SKM-1 (cell line): ENCODE data around the gene UHMK1.
A peak's percentile ranks its signal among the peaks of the same experiment; 100 is the strongest.
"Not testable (repeated sequence)": the region's sequence is repeated elsewhere in the genome, so short reads cannot be mapped to it uniquely, and the experiment has no call there.

Experiments
- DNase-seq: peaks from one replicate; lab custom pipeline; 2025; ENCODE audit not compliant: unreplicated experiment; lab: John Stamatoyannopoulos, UW

Gene UHMK1

DNA sequence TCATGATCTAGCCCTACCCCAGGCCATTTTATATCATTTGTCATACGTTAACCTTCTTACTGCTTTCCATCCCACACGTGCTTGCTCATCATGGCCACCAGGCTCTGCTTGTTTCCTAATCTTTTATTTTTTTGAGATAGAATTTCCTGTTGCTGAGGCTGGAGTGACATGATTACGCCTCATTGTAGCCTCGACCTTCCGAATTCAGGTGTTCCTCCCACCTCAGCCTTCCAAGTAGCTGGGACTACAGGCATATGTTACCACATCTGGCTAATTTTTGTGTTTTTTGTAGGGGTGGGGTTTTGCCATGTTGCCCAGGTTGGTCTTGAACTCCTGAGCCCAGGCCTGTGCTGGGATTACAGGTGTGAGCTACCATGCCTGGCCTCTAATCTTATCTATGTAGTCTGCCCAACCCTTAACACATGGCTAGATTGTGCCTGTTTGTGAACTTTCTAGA is 67.2 kb downstream of the UHMK1 start:
- DNase-seq = no peak

GRCh38 chr1:162565460-162565859 is 67.8 kb downstream of the UHMK1 start:
- no peak for DNase-seq

DNA sequence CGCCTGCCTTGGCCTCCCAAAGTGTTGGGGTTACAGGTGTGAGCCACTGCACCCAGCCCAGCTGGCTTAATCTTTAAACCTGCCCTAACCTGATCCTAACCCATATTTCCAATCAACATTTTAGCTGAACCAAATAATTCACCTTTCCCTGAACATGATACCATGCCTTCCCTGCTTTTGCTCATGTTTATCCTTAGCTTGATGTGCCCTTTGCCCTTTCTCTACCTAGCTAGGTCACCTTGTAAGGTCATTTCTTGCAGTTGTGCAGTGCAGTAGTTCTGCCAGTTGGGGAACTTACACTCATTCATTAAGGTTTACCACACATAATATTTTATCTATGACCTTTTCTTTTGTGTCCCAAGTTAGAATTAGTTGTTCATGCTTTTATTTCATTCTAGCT is 69.3 kb downstream of the UHMK1 start:
- DNase-seq = no peak

- DNase-seq = no peak
Measured at GRCh38 chr1:162568802-162569201, 71.2 kb downstream of the UHMK1 start.

DNA sequence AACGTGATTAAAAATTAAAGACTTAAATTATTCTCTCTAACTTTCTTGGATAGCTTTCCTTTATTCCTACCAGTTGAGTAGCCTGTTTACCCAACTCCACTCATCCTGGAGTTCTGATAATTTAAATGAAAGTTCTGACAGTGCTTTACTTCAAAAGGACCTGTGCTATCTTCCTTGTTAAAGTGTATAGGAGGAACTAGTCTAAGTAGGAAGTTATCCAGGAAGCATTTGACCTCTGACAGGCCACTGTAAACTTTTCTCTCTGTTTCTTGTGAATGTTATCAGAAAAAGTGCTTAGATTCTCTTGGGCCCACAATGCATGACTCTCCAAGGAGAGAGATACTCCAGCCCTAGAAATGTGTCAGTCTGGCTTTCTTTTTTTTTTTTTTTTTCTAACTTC is 73.1 kb downstream of the UHMK1 start:
- DNase-seq = peak; percentile 52

GRCh38 chr1:162571121-162571520 is 73.5 kb downstream of the UHMK1 start:
- not testable (repeated sequence) for DNase-seq

- no peak for DNase-seq
Measured at GRCh38 chr1:162571696-162572095, 74.1 kb downstream of the UHMK1 start.

GRCh38 chr1:162573136-162573535 is 75.5 kb downstream of the UHMK1 start:
- no peak for DNase-seq

DNA sequence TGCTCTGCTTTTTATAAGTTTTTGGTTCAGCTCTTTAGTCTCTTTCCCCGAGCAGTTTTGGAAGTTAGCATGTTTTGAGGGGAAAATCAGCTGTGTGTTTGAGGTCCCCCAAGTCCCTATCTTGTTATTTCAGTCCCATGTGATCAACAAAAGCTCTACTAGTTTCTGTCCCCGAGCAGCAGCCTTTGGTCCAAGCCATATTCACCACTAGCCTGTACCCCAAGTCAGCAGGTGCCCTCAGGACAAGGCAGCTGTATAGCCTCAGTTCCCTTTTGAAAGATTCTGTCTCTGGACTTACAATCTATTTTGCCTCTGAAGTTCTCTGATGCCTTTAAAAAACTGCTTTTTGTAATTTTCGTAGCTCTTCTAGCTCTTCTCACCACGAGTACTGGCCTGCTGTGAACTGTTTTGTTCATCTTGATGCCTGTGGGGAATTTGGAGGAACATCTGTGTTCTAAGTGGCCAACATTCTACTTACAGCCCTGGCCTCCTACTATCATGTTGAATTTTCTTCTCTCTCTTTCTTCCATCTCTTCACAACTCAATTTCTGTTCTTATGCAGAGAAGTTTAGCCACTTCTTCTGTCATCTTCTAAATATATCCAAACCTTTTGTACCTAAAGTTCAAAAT is 80.6 kb downstream of the UHMK1 start:
- DNase-seq = no peak

DNA sequence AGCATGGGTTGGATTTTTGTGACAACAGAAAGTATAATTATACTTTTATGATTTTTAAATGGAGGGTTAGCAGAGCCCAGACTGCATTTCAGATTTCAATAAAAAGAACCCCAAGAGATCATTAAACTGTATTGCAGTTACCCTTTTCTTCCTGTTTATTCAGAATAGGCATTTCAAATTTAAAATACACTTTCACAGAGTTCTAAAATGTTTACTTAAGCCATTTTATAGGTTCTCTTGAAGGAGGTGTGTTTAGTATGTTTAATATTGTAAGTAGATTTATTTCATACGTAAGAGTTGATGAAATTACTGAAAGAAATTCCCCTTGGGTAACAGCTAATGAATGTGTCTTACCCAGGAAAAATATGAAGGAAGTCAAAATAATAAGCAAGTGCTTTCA is 81.3 kb downstream of the UHMK1 start:
- no peak for DNase-seq
